HepG2 (cell line): ENCODE data around the gene SPINK4. TPM values are rescaled to one million over a fixed set of nuclear protein-coding genes. Genes with fewer than 3 reads are reported as not detected.

ENCODE experiments used
- CTCF ChIP-seq: sonication (generic); formaldehyde crosslinking; IDR thresholded peaks from 2 replicates; pipeline ENCODE4 v1.5.0; 2020; ENCODE audit warnings: mild to moderate bottlenecking, missing genetic modification reagents, moderate library complexity
- JUNB ChIP-seq: sonication (generic); formaldehyde crosslinking; IDR thresholded peaks from 2 replicates; pipeline ENCODE4 v1.8.0; 2022; ENCODE audit warnings: missing genetic modification reagents, mild to moderate bottlenecking, borderline replicate concordance
- MEF2D ChIP-seq: sonication (generic); formaldehyde crosslinking; IDR thresholded peaks from 2 replicates; pipeline ENCODE4 v1.5.1; 2020; ENCODE audit warnings: mild to moderate bottlenecking, missing genetic modification reagents
- PAX8 ChIP-seq: sonication (generic); formaldehyde crosslinking; IDR thresholded peaks from 2 replicates; pipeline ENCODE4 v1.8.0; 2022; ENCODE audit warnings: mild to moderate bottlenecking, missing genetic modification reagents, borderline replicate concordance
- RARA ChIP-seq: IDR thresholded peaks from 2 replicates; pipeline ENCODE4 v1.6.1; 2016; ENCODE audit warnings: missing genetic modification reagents, missing compliant biosample characterization
- RARG ChIP-seq: sonication (generic); formaldehyde crosslinking; IDR thresholded peaks from 2 replicates; pipeline ENCODE4 v1.4.0; 2020; ENCODE audit warnings: low read depth, mild to moderate bottlenecking, missing genetic modification reagents
- SKIL ChIP-seq: sonication (generic); formaldehyde crosslinking; IDR thresholded peaks from 2 replicates; pipeline ENCODE4 v1.8.0; 2022; ENCODE audit warnings: missing genetic modification reagents, mild to moderate bottlenecking, moderate library complexity, borderline replicate concordance
- SMYD3 ChIP-seq: sonication (generic); formaldehyde crosslinking; IDR thresholded peaks from 2 replicates; pipeline ENCODE4 v1.8.1; 2023; ENCODE audit warnings: mild to moderate bottlenecking, missing genetic modification reagents
- SOX6 ChIP-seq, 2 experiments: fragments of 450-650 bp in 1 of 2; sonication (generic) in 1 of 2; formaldehyde crosslinking in 1 of 2; IDR thresholded peaks; 2 replicates each; pipeline versions ENCODE4 v1.4.0 to v1.6.1; 2017 to 2020; ENCODE audit warnings: antibody characterized with exemption in 1 of 2, mild to moderate bottlenecking in 1 of 2, missing genetic modification reagents in 1 of 2
- SP2 ChIP-seq: sonication (generic); formaldehyde crosslinking; IDR thresholded peaks from 2 replicates; pipeline ENCODE4 v1.5.1; 2020; ENCODE audit warnings: mild to moderate bottlenecking, missing genetic modification reagents
- SP5 ChIP-seq: IDR thresholded peaks from 2 replicates; pipeline ENCODE4 v1.6.1; 2016; ENCODE audit warnings: low read depth, borderline replicate concordance
- TFDP2 ChIP-seq: sonication (generic); formaldehyde crosslinking; IDR thresholded peaks from 2 replicates; pipeline ENCODE4 v1.4.0; 2020; ENCODE audit warnings: missing genetic modification reagents
- ZNF253 ChIP-seq: sonication (generic); formaldehyde crosslinking; IDR thresholded peaks from 2 replicates; pipeline ENCODE4 v1.8.0; 2022; ENCODE audit warnings: mild to moderate bottlenecking, missing genetic modification reagents, borderline replicate concordance
- ZNF451 ChIP-seq: sonication (generic); formaldehyde crosslinking; IDR thresholded peaks from 2 replicates; pipeline ENCODE4 v1.5.0; 2020; ENCODE audit warnings: mild to moderate bottlenecking, missing genetic modification reagents
- ZNF558 ChIP-seq: sonication (generic); formaldehyde crosslinking; IDR thresholded peaks from 2 replicates; pipeline ENCODE4 v1.9.0; 2022; ENCODE audit warnings: mild to moderate bottlenecking, missing genetic modification reagents, borderline replicate concordance
- ZNF569 ChIP-seq: sonication (generic); formaldehyde crosslinking; IDR thresholded peaks from 2 replicates; pipeline ENCODE4 v1.5.0; 2020; ENCODE audit warnings: mild to moderate bottlenecking, missing genetic modification reagents, moderate library complexity, borderline replicate concordance
- ZNF616 ChIP-seq: sonication (generic); formaldehyde crosslinking; IDR thresholded peaks from 2 replicates; pipeline ENCODE4 v1.5.0; 2020; ENCODE audit warnings: low read depth, mild to moderate bottlenecking, missing genetic modification reagents
- ZNF761 ChIP-seq: sonication (generic); formaldehyde crosslinking; conservative IDR thresholded peaks from 2 replicates; pipeline ENCODE4 v1.4.0; 2020; ENCODE audit warnings: mild to moderate bottlenecking, missing genetic modification reagents
- ZNF879 ChIP-seq: sonication (generic); formaldehyde crosslinking; IDR thresholded peaks from 2 replicates; pipeline ENCODE4 v1.8.1; 2023; ENCODE audit warnings: missing genetic modification reagents
- ZSCAN21 ChIP-seq: sonication (generic); formaldehyde crosslinking; IDR thresholded peaks from 2 replicates; pipeline ENCODE4 v1.8.0; 2022; ENCODE audit warnings: mild to moderate bottlenecking, missing genetic modification reagents, moderate library complexity, borderline replicate concordance
- polyA plus RNA-seq, 8 experiments: library from polyadenylated mRNA; depleted of rRNA in 3 of 8; stranded (reverse) in 7 of 8; unstranded in 1 of 8; fragments of >200 nt; fragmentation: Illumina TruSeq in 4 of 8; extraction: Trizol in 4 of 8; gene quantifications; 2 replicates each; pipeline versions ENCODE4 v1.2.1 to v1.2.3, GENCODE V29; 2011 to 2016; ENCODE audit warnings: low read depth in 4 of 8, missing spikeins in 1 of 8, mixed read lengths in 1 of 8; ENCODE audit not compliant: insufficient read depth in 1 of 8
- total RNA-seq, 5 experiments: library from RNA; depleted of rRNA; stranded (reverse); fragments of >200 nt; fragmentation: Illumina TruSeq; extraction: Trizol; gene quantifications; 2 replicates each; pipeline ENCODE4 v1.2.3, GENCODE V29; 2016; ENCODE audit warnings: low read depth in 1 of 5
- TF ChIP-seq, protein P1 (sequence below): sonication (generic); formaldehyde crosslinking; conservative IDR thresholded peaks from 2 replicates; pipeline ENCODE4 v1.8.0; 2022; ENCODE audit warnings: missing genetic modification reagents

SPINK4 gene
- total and polyA plus RNA-seq, 2 of the 13 experiments (the other 11 are each of a cell fraction or from before 2014, with no cell fraction given), result 0.53 to 3.4 TPM

GRCh38 chr9:33290247-33291030, 50.5 kb downstream of the SPINK4 start, which contains the start of gene NFX1 (continued):
- TF ChIP-seq SKIL (CRISPR knock-in tag) (0 out of 2 replicates have a peak, but pooled peaks have one; percentile 59), ZNF879 (CRISPR knock-in tag) (no peak), ZNF616 (peak; percentile 72; the same call in 1 of the 2 replicates), JUNB (peak; percentile 71), TFDP2 (CRISPR knock-in tag) (peak; percentile 92), SMYD3 (CRISPR knock-in tag) (0 out of 2 replicates have a peak, but pooled peaks have one; percentile 85), SOX6 (IDR thresholded peaks at IDR 0.05) (no peak), SOX6 (CRISPR knock-in tag; IDR thresholded peaks at IDR 0.05) (peak; percentile 86), CTCF (no peak), ZNF451 (peak; percentile 79; the same call in 1 of the 2 replicates), RARA (peak; percentile 56; the same call in 1 of the 2 replicates), ZSCAN21 (CRISPR knock-in tag) (peak; percentile 90), MEF2D (CRISPR knock-in tag) (peak; percentile 97), RARG (0 out of 2 replicates have a peak, but pooled peaks have one; percentile 88), SP2 (CRISPR knock-in tag) (no peak; the same call in 1 of the 2 replicates), ZNF761 (CRISPR knock-in tag) (peak; percentile 89; the same call in 1 of the 2 replicates), ZNF253 (CRISPR knock-in tag) (0 out of 2 replicates have a peak, but pooled peaks have one; percentile 56), ZNF558 (CRISPR knock-in tag) (0 out of 2 replicates have a peak, but pooled peaks have one; percentile 86), PAX8 (CRISPR knock-in tag) (peak; percentile 93; the same call in 1 of the 2 replicates), SP5 (CRISPR knock-in tag) (no peak; the same call in 1 of the 2 replicates), ZNF569 (CRISPR knock-in tag) (no peak; the same call in 1 of the 2 replicates)
- TF ChIP-seq, protein P1, sequence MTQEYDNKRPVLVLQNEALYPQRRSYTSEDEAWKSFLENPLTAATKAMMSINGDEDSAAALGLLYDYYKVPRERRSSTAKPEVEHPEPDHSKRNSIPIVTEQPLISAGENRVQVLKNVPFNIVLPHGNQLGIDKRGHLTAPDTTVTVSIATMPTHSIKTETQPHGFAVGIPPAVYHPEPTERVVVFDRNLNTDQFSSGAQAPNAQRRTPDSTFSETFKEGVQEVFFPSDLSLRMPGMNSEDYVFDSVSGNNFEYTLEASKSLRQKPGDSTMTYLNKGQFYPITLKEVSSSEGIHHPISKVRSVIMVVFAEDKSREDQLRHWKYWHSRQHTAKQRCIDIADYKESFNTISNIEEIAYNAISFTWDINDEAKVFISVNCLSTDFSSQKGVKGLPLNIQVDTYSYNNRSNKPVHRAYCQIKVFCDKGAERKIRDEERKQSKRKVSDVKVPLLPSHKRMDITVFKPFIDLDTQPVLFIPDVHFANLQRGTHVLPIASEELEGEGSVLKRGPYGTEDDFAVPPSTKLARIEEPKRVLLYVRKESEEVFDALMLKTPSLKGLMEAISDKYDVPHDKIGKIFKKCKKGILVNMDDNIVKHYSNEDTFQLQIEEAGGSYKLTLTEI, result no peak; the same call in 1 of the 2 replicates
